Neural cell (in vitro differentiated cells): Measurements from ENCODE around the gene BNIP3. TPM values are rescaled to one million over a fixed set of nuclear protein-coding genes. Genes with fewer than 3 reads are reported as not detected.

Experiments used
- H2AFZ ChIP-seq: fragments of 200-600, 300-800 bp; sonication (generic), shearing (Covaris generic); 2 replicates; pipeline ENCODE4 v1.6.0; 2014; ENCODE audit warnings: low read depth, mild to moderate bottlenecking, antibody characterized with exemption, low read length, moderate library complexity
- H3F3A ChIP-seq: fragments of 200-600 bp; shearing (Covaris generic); 2 replicates; pipeline ENCODE4 v1.6.1; 2016; ENCODE audit warnings: mild to moderate bottlenecking, moderate library complexity, mixed read lengths, antibody characterized with exemption, low read length; ENCODE audit not compliant: insufficient read depth, poor library complexity, severe bottlenecking
- H3K27ac ChIP-seq: fragments of 200-600, 300-800 bp; sonication (generic), shearing (Covaris generic); 2 replicates; pipeline ENCODE4 v1.5.1; 2014; ENCODE audit warnings: mild to moderate bottlenecking, low read length, moderate library complexity
- H3K27me3 ChIP-seq: fragments of 300-800, 200-600 bp; sonication (generic), shearing (Covaris generic); 2 replicates; pipeline ENCODE4 v1.6.0; 2014; ENCODE audit warnings: mild to moderate bottlenecking, low read depth, low read length, moderate library complexity; ENCODE audit not compliant: insufficient read depth
- H3K36me3 ChIP-seq: fragments of 300-800, 200-600 bp; sonication (generic), shearing (Covaris generic); 2 replicates; pipeline ENCODE4 v1.5.1; 2014; ENCODE audit warnings: mild to moderate bottlenecking, antibody characterized with exemption, low read length, moderate library complexity; ENCODE audit not compliant: insufficient read depth
- H3K4me2 ChIP-seq: fragments of 300-800, 200-600 bp; sonication (generic), shearing (Covaris generic); 2 replicates; pipeline ENCODE4 v1.6.0; 2014; ENCODE audit warnings: mild to moderate bottlenecking, low read length
- H3K4me3 ChIP-seq: fragments of 300-800, 200-600 bp; sonication (generic), shearing (Covaris generic); 2 replicates; pipeline ENCODE4 v1.5.1; 2014; ENCODE audit warnings: mild to moderate bottlenecking, low read length, moderate library complexity
- H3K79me2 ChIP-seq: fragments of 200-600 bp; shearing (Covaris generic); replicated peaks from 2 replicates; pipeline ENCODE4 v1.6.0; 2014; ENCODE audit warnings: mild to moderate bottlenecking, low read length, moderate library complexity; ENCODE audit not compliant: insufficient read depth
- H3K9ac ChIP-seq: fragments of 300-800, 200-600 bp; sonication (generic), shearing (Covaris generic); 2 replicates; pipeline ENCODE4 v1.6.1; 2016; ENCODE audit warnings: mild to moderate bottlenecking, low read length, mixed read lengths
- H3K9me2 ChIP-seq: fragments of 200-600 bp; shearing (Covaris generic); 2 replicates; pipeline ENCODE4 v1.6.1; 2016; ENCODE audit warnings: mild to moderate bottlenecking, low read length, mixed read lengths; ENCODE audit not compliant: insufficient read depth
- H3K9me3 ChIP-seq: fragments of 200-600, 300-800 bp; sonication (generic), shearing (Covaris generic); 2 replicates; pipeline ENCODE4 v1.6.1; 2016; ENCODE audit warnings: mild to moderate bottlenecking, mixed run types, low read length, moderate library complexity, mixed read lengths
- H4K20me1 ChIP-seq: fragments of 200-600 bp; shearing (Covaris generic); 2 replicates; pipeline ENCODE4 v1.6.1; 2016; ENCODE audit warnings: mild to moderate bottlenecking, mixed run types; ENCODE audit not compliant: insufficient read depth
- CTCF ChIP-seq: fragments of 450-650 bp; IDR thresholded peaks from 2 replicates; pipeline ENCODE4 v1.5.1; 2014; ENCODE audit warnings: antibody characterized with exemption, mild to moderate bottlenecking, moderate library complexity; ENCODE audit not compliant: poor library complexity, severe bottlenecking
- EP300 ChIP-seq: fragments of 450-650 bp; conservative IDR thresholded peaks from 2 replicates; pipeline ENCODE4 v1.6.1; 2014; ENCODE audit warnings: antibody characterized with exemption, mild to moderate bottlenecking, moderate library complexity; ENCODE audit not compliant: poor library complexity, severe bottlenecking
- EZH2 ChIP-seq: fragments of 200-600, 300-800 bp; shearing (Covaris generic), sonication (generic); IDR thresholded peaks from 2 replicates; pipeline ENCODE4 v1.6.1; 2014; ENCODE audit warnings: antibody characterized with exemption, low read length, borderline replicate concordance, mild to moderate bottlenecking; ENCODE audit not compliant: insufficient read depth, poor library complexity, severe bottlenecking
- MXI1 ChIP-seq: fragments of 450-650 bp; conservative IDR thresholded peaks from 2 replicates; pipeline ENCODE4 v1.6.1; 2014; ENCODE audit warnings: antibody characterized with exemption, mild to moderate bottlenecking; ENCODE audit not compliant: poor library complexity, severe bottlenecking
- POLR2AphosphoS5 ChIP-seq: IDR thresholded peaks from 2 replicates; pipeline ENCODE4 v1.6.1; 2012
- RAD21 ChIP-seq: fragments of 450-650 bp; conservative IDR thresholded peaks from 2 replicates; pipeline ENCODE4 v1.6.1; 2014; ENCODE audit warnings: antibody characterized with exemption, mild to moderate bottlenecking, moderate library complexity
- REST ChIP-seq: IDR thresholded peaks from 2 replicates; pipeline ENCODE4 v1.6.1; 2012; ENCODE audit warnings: borderline replicate concordance
- SMC3 ChIP-seq: fragments of 450-650 bp; conservative IDR thresholded peaks from 2 replicates; pipeline ENCODE4 v1.6.1; 2014; ENCODE audit warnings: antibody characterized with exemption, mild to moderate bottlenecking, moderate library complexity; ENCODE audit not compliant: poor library complexity
- TAF1 ChIP-seq: IDR thresholded peaks from 2 replicates; pipeline ENCODE4 v1.6.1; 2012; ENCODE audit warnings: low read depth
- polyA plus RNA-seq: library from polyadenylated mRNA; depleted of rRNA; stranded (reverse); fragments of >200 nt; gene quantifications from 2 replicates; pipeline ENCODE4 v1.2.3, GENCODE V29; 2014

Gene BNIP3
- polyA plus RNA-seq, 1 donor from 2014 or later, result 77.1 TPM

GRCh38 chr10:131942455-131942854 lies 39.3 kb downstream of the BNIP3 start:
- H3K9ac ChIP-seq, result no peak overlapping the region
- no peak overlapping the region for H3K4me3 ChIP-seq
- H4K20me1 ChIP-seq, result no peaks in the 10 kb centered on the region
- no peaks in the 10 kb centered on the region for H3K27me3 ChIP-seq
- no peaks in the 10 kb centered on the region for H3K79me2 ChIP-seq
- no peaks in the 10 kb centered on the region for H3K9me3 ChIP-seq
- H3F3A ChIP-seq, result no peaks in the 10 kb centered on the region
- H3K4me2 ChIP-seq, result no peak overlapping the region
- no peak for TF ChIP-seq CTCF
- H2AFZ ChIP-seq, result no peak overlapping the region
- H3K27ac ChIP-seq, result no peak overlapping the region
- H3K9me2 ChIP-seq, result no peaks in the 10 kb centered on the region
- H3K36me3 ChIP-seq, result peaks cover 14% of the 10 kb centered on the region

- no peaks in the 10 kb centered on the region for H3K9me3 ChIP-seq
- H3K9ac ChIP-seq, result no peak overlapping the region
- no peaks in the 10 kb centered on the region for H4K20me1 ChIP-seq
- H3K79me2 ChIP-seq, result no peaks in the 10 kb centered on the region
- no peak overlapping the region for H3K27ac ChIP-seq
- no peak overlapping the region for H2AFZ ChIP-seq
- no peak overlapping the region for H3K4me2 ChIP-seq
- H3K9me2 ChIP-seq, result no peaks in the 10 kb centered on the region
- peaks cover 7% of the 10 kb centered on the region for H3K36me3 ChIP-seq
- H3K27me3 ChIP-seq, result no peaks in the 10 kb centered on the region
- no peak overlapping the region for H3K4me3 ChIP-seq
- TF ChIP-seq EP300 (no peak), RAD21 (no peak), REST (no peak), CTCF (no peak), EZH2 (no peak), MXI1 (no peak), SMC3 (no peak), POLR2AphosphoS5 (no peak), TAF1 (no peak)
- no peaks in the 10 kb centered on the region for H3F3A ChIP-seq
These were observed 43.0 kb downstream of the BNIP3 start for GRCh38 chr10:131938681-131939080.
